SK-N-MC (cell line): Measurements from ENCODE around the gene UGGT2.

Source experiments
- EZH2 ChIP-seq: fragments of 200-600 bp; sonication (generic); IDR thresholded peaks from one replicate; pipeline ENCODE4 v1.6.1; 2017; ENCODE audit warnings: antibody characterized with exemption
- FOXP2 ChIP-seq: optimal IDR thresholded peaks from 2 replicates; pipeline ENCODE3; 2011; ENCODE audit warnings: mild to moderate bottlenecking, moderate library complexity; ENCODE audit not compliant: insufficient read depth; ENCODE audit errors: extremely low read length, control extremely low read depth
- POLR2AphosphoS5 ChIP-seq: IDR thresholded peaks from 2 replicates; pipeline ENCODE4 v1.6.1; 2012; ENCODE audit warnings: mild to moderate bottlenecking, low read depth, low read length, borderline replicate concordance

- TF ChIP-seq EZH2 (peak; percentile 9), POLR2AphosphoS5 (no peak), FOXP2 (no peak)
Observed at GRCh38 chr13:96052656-96053002, 572 bp downstream of the UGGT2 start.
